HepG2 (cell line): ENCODE results near the gene SRD5A1. TPM values are rescaled to one million over a fixed set of nuclear protein-coding genes. Genes with fewer than 3 reads are reported as not detected.
A peak's percentile ranks its signal among the peaks of the same experiment; 100 is the strongest.

Source experiments
- CBX5 ChIP-seq: sonication (generic); formaldehyde crosslinking; IDR thresholded peaks from 2 replicates; pipeline ENCODE4 v1.4.0; 2020; ENCODE audit warnings: missing genetic modification reagents, borderline replicate concordance
- FOXA1 ChIP-seq, 2 experiments: fragments of 450-650 bp in 1 of 2; sonication (generic) in 1 of 2; formaldehyde crosslinking in 1 of 2; IDR thresholded peaks; 2 replicates each; pipeline versions ENCODE4 v1.4.0 to v1.6.1; 2016 to 2020; ENCODE audit warnings: missing genetic modification reagents in 1 of 2
- HOXD1 ChIP-seq: sonication (generic); formaldehyde crosslinking; IDR thresholded peaks from 2 replicates; pipeline ENCODE4 v1.5.0; 2020; ENCODE audit warnings: missing genetic modification reagents
- LBX2 ChIP-seq: sonication (generic); formaldehyde crosslinking; IDR thresholded peaks from 2 replicates; pipeline ENCODE4 v1.5.0; 2020; ENCODE audit warnings: missing genetic modification reagents, mild to moderate bottlenecking, borderline replicate concordance
- MAZ ChIP-seq, 2 experiments: sonication (generic) in 1 of 2; formaldehyde crosslinking in 1 of 2; IDR thresholded peaks; 2 replicates each; pipeline versions ENCODE4 v1.5.0 to v1.6.1; 2012 to 2020; ENCODE audit warnings: low read depth in 2 of 2, mild to moderate bottlenecking in 2 of 2, borderline replicate concordance in 1 of 2, improper control_type of control experiment in 1 of 2, low read length in 1 of 2, missing genetic modification reagents in 1 of 2, moderate library complexity in 1 of 2
- MXD4 ChIP-seq: IDR thresholded peaks from 2 replicates; pipeline ENCODE4 v1.6.1; 2016; ENCODE audit warnings: mild to moderate bottlenecking, missing biosample characterization, missing genetic modification reagents
- PHF8 ChIP-seq: sonication (generic); formaldehyde crosslinking; IDR thresholded peaks from 2 replicates; pipeline ENCODE4 v1.5.0; 2020; ENCODE audit warnings: missing genetic modification reagents
- TBX2 ChIP-seq: sonication (generic); formaldehyde crosslinking; IDR thresholded peaks from 2 replicates; pipeline ENCODE4 v1.5.0; 2020; ENCODE audit warnings: missing genetic modification reagents, mild to moderate bottlenecking, borderline replicate concordance
- ZMAT5 ChIP-seq: sonication (generic); formaldehyde crosslinking; IDR thresholded peaks from 2 replicates; pipeline ENCODE4 v1.5.0; 2020; ENCODE audit warnings: mild to moderate bottlenecking, low read depth, missing genetic modification reagents, borderline replicate concordance
- ZNF276 ChIP-seq: sonication (generic); formaldehyde crosslinking; IDR thresholded peaks from 2 replicates; pipeline ENCODE4 v1.4.0; 2020; ENCODE audit warnings: mild to moderate bottlenecking, low read depth, missing genetic modification reagents
- ZNF431 ChIP-seq: sonication (generic); formaldehyde crosslinking; IDR thresholded peaks from 2 replicates; pipeline ENCODE4 v1.9.0; 2022; ENCODE audit warnings: missing genetic modification reagents, low read depth, mild to moderate bottlenecking, borderline replicate concordance
- ZNF451 ChIP-seq: sonication (generic); formaldehyde crosslinking; IDR thresholded peaks from 2 replicates; pipeline ENCODE4 v1.5.0; 2020; ENCODE audit warnings: mild to moderate bottlenecking, missing genetic modification reagents
- ZNF598 ChIP-seq: sonication (generic); formaldehyde crosslinking; IDR thresholded peaks from 2 replicates; pipeline ENCODE4 v1.5.1; 2020; ENCODE audit warnings: mild to moderate bottlenecking, missing genetic modification reagents, borderline replicate concordance
- polyA plus RNA-seq, 8 experiments: library from polyadenylated mRNA; depleted of rRNA in 3 of 8; stranded (reverse) in 7 of 8; unstranded in 1 of 8; fragments of >200 nt; fragmentation: Illumina TruSeq in 4 of 8; extraction: Trizol in 4 of 8; gene quantifications; 2 replicates each; pipeline versions ENCODE4 v1.2.1 to v1.2.3, GENCODE V29; 2011 to 2016; ENCODE audit warnings: low read depth in 4 of 8, missing spikeins in 1 of 8, mixed read lengths in 1 of 8; ENCODE audit not compliant: insufficient read depth in 1 of 8
- total RNA-seq, 5 experiments: library from RNA; depleted of rRNA; stranded (reverse); fragments of >200 nt; fragmentation: Illumina TruSeq; extraction: Trizol; gene quantifications; 2 replicates each; pipeline ENCODE4 v1.2.3, GENCODE V29; 2016; ENCODE audit warnings: low read depth in 1 of 5
- TF ChIP-seq, protein P1 (sequence below): IDR thresholded peaks from 2 replicates; pipeline ENCODE4 v1.6.1; 2016; ENCODE audit warnings: missing compliant biosample characterization, missing genetic modification reagents, borderline replicate concordance
- TF ChIP-seq, protein P2 (sequence below): sonication (generic); formaldehyde crosslinking; IDR thresholded peaks from 2 replicates; pipeline ENCODE4 v1.8.1; 2023; ENCODE audit warnings: mild to moderate bottlenecking, missing genetic modification reagents
- TF ChIP-seq, protein P3 (sequence below): sonication (generic); formaldehyde crosslinking; IDR thresholded peaks from 2 replicates; pipeline ENCODE4 v1.4.0; 2020; ENCODE audit warnings: mild to moderate bottlenecking, missing genetic modification reagents
- TF ChIP-seq, protein P4 (sequence below): sonication (generic); formaldehyde crosslinking; IDR thresholded peaks from 2 replicates; pipeline ENCODE4 v1.4.0; 2020; ENCODE audit warnings: missing genetic modification reagents

Gene SRD5A1
- total and polyA plus RNA-seq, 2 of the 13 experiments (the other 11 are each of a cell fraction or from before 2014, with no cell fraction given), result 6.1 to 9.9 TPM

- TF ChIP-seq ZNF598, result 0 out of 2 replicates have a peak, but pooled peaks have one; percentile 42
- 0 out of 2 replicates have a peak, but pooled peaks have one; percentile 7 for TF ChIP-seq MXD4
- TF ChIP-seq, protein P1, sequence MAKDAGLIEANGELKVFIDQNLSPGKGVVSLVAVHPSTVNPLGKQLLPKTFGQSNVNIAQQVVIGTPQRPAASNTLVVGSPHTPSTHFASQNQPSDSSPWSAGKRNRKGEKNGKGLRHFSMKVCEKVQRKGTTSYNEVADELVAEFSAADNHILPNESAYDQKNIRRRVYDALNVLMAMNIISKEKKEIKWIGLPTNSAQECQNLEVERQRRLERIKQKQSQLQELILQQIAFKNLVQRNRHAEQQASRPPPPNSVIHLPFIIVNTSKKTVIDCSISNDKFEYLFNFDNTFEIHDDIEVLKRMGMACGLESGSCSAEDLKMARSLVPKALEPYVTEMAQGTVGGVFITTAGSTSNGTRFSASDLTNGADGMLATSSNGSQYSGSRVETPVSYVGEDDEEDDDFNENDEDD (CRISPR knock-in tag), result peak; percentile 44; the same call in 1 of the 2 replicates
- TF ChIP-seq TBX2, result 0 out of 2 replicates have a peak, but pooled peaks have one; percentile 7
- TF ChIP-seq, protein P2, sequence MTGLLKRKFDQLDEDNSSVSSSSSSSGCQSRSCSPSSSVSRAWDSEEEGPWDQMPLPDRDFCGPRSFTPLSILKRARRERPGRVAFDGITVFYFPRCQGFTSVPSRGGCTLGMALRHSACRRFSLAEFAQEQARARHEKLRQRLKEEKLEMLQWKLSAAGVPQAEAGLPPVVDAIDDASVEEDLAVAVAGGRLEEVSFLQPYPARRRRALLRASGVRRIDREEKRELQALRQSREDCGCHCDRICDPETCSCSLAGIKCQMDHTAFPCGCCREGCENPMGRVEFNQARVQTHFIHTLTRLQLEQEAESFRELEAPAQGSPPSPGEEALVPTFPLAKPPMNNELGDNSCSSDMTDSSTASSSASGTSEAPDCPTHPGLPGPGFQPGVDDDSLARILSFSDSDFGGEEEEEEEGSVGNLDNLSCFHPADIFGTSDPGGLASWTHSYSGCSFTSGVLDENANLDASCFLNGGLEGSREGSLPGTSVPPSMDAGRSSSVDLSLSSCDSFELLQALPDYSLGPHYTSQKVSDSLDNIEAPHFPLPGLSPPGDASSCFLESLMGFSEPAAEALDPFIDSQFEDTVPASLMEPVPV (CRISPR knock-in tag), result no peak
- no peak for TF ChIP-seq MAZ (IDR thresholded peaks at IDR 0.05; ENCODE audit: borderline replicate concordance, low read depth, low read length)
- TF ChIP-seq MAZ (CRISPR knock-in tag; IDR thresholded peaks at IDR 0.05; ENCODE audit: low read depth), result 0 out of 2 replicates have a peak, but pooled peaks have one; percentile 57
- TF ChIP-seq CBX5 (CRISPR knock-in tag), result no peak
- 0 out of 2 replicates have a peak, but pooled peaks have one; percentile 62 for TF ChIP-seq LBX2 (CRISPR knock-in tag)
- TF ChIP-seq, protein P3, sequence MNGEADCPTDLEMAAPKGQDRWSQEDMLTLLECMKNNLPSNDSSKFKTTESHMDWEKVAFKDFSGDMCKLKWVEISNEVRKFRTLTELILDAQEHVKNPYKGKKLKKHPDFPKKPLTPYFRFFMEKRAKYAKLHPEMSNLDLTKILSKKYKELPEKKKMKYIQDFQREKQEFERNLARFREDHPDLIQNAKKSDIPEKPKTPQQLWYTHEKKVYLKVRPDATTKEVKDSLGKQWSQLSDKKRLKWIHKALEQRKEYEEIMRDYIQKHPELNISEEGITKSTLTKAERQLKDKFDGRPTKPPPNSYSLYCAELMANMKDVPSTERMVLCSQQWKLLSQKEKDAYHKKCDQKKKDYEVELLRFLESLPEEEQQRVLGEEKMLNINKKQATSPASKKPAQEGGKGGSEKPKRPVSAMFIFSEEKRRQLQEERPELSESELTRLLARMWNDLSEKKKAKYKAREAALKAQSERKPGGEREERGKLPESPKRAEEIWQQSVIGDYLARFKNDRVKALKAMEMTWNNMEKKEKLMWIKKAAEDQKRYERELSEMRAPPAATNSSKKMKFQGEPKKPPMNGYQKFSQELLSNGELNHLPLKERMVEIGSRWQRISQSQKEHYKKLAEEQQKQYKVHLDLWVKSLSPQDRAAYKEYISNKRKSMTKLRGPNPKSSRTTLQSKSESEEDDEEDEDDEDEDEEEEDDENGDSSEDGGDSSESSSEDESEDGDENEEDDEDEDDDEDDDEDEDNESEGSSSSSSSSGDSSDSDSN (CRISPR knock-in tag), result peak; percentile 61; the same call in 1 of the 2 replicates
- TF ChIP-seq ZNF451 (CRISPR knock-in tag), result 0 out of 2 replicates have a peak, but pooled peaks have one; percentile 31
- no peak for TF ChIP-seq ZNF276 (CRISPR knock-in tag)
- TF ChIP-seq ZNF431 (CRISPR knock-in tag), result no peak
- no peak for TF ChIP-seq ZMAT5 (CRISPR knock-in tag)
- TF ChIP-seq PHF8 (CRISPR knock-in tag), result no peak; the same call in none of the 2 replicates
- TF ChIP-seq, protein P4, sequence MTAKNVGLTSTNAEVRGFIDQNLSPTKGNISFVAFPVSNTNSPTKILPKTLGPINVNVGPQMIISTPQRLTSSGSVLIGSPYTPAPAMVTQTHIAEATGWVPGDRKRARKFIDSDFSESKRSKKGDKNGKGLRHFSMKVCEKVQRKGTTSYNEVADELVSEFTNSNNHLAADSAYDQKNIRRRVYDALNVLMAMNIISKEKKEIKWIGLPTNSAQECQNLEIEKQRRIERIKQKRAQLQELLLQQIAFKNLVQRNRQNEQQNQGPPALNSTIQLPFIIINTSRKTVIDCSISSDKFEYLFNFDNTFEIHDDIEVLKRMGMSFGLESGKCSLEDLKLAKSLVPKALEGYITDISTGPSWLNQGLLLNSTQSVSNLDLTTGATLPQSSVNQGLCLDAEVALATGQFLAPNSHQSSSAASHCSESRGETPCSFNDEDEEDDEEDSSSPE (CRISPR knock-in tag), result no peak; the same call in none of the 2 replicates
- TF ChIP-seq FOXA1 (IDR thresholded peaks at IDR 0.05), result no peak
- TF ChIP-seq FOXA1 (CRISPR knock-in tag; IDR thresholded peaks at IDR 0.05), result no peak
- no peak for TF ChIP-seq HOXD1 (CRISPR knock-in tag)
Measured at GRCh38 chr5:6633469-6634245, 417 bp downstream of the SRD5A1 start (continued).
